Measurements from ENCODE around the gene TMEM231. TPM values are rescaled to one million over a fixed set of nuclear protein-coding genes. Genes with fewer than 3 reads are reported as not detected.

The TMEM231 gene, protein sequence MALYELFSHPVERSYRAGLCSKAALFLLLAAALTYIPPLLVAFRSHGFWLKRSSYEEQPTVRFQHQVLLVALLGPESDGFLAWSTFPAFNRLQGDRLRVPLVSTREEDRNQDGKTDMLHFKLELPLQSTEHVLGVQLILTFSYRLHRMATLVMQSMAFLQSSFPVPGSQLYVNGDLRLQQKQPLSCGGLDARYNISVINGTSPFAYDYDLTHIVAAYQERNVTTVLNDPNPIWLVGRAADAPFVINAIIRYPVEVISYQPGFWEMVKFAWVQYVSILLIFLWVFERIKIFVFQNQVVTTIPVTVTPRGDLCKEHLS
- 6.0 TPM for polyA plus RNA-seq (2013, experiment 1 of 2)
- 6.0 TPM for polyA plus RNA-seq (2013, experiment 2 of 2)

DNA sequence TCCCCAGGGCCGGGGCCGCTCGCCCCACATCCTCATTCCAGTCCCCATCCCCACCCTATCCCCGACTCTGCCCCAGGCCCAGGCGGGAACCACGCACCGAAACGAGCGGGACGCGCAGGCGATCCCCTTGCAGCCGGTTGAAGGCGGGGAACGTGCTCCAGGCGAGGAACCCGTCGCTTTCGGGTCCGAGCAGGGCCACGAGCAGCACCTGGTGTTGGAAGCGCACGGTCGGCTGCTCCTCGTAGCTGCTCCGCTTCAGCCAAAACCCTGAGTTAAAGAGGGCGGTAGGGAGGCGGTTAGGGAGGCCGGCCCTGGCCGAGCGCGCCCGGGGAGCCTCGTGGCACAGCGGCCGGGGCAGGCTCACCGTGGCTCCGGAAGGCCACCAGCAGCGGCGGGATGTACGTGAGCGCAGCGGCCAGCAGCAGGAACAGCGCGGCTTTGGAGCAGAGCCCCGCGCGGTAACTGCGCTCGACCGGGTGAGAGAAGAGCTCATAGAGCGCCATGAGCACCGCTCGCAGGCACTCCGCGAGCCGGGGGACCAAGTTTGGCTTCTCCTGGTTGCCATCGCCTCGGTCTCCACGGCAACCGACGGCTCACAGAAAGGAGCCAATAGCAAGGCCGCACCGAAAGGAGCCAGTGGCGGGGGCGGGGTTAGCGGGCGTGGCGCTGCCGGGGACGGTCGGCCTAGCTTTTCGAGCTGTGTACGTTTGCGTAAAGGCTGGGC, at the start of gene TMEM231:
TMEM231 (minus strand) TSS at position 546 of the 724 bp plus-strand sequence; CDS start at position 503, 43 bp downstream.
- Histone ChIP-seq H4K8ac (ENCODE audit: low read depth, low read length) (no peak within 1 kb of the TSS), H3K4me2 (ENCODE audit: low read length) (peak within 1 kb of the TSS; percentile 97), H3K23ac (ENCODE audit: low read length) (peak within 1 kb of the TSS; percentile 15), H3K4me3 (ENCODE audit: low read length) (peak within 1 kb of the TSS; percentile 76), H3K36me3 (ENCODE audit: control insufficient read depth, insufficient read depth, low read length) (no peaks in the 10 kb centered on the region), H3K27ac (ENCODE audit: low read depth, low read length) (peak within 1 kb of the TSS; percentile 58), H3K4ac (ENCODE audit: low read depth, low read length) (no peak within 1 kb of the TSS), H3K9ac (ENCODE audit: low read length) (peak within 1 kb of the TSS; percentile 77), H2BK15ac (replicated peaks; ENCODE audit: low read depth) (no peak within 1 kb of the TSS), H3K18ac (ENCODE audit: low read length) (no peak within 1 kb of the TSS), H3K56ac (ENCODE audit: low read length) (peak within 1 kb of the TSS; percentile 81), H3K79me2 (ENCODE audit: control insufficient read depth, insufficient read depth, low read length) (no peaks in the 10 kb centered on the region), H2AK5ac (ENCODE audit: low read length) (no peak within 1 kb of the TSS), H4K5ac (ENCODE audit: low read length) (no peak within 1 kb of the TSS), H3K79me1 (ENCODE audit: low read length) (no peaks in the 10 kb centered on the region), H2BK120ac (ENCODE audit: low read depth, low read length) (no peak within 1 kb of the TSS), H3K27me3 (ENCODE audit: insufficient read depth, low read length, poor library complexity) (no peaks in the 10 kb centered on the region), H3K4me1 (ENCODE audit: control insufficient read depth, low read depth, low read length) (no peaks in the 10 kb centered on the region), H2BK5ac (ENCODE audit: low read length) (no peak within 1 kb of the TSS)
- DNase-seq = peak; percentile 97
- WGBS (ENCODE audit: extremely low coverage, insufficient coverage, low lambda C conversion rate) = no CpG with 5 or more reads among the region's 75 CpGs

DNA sequence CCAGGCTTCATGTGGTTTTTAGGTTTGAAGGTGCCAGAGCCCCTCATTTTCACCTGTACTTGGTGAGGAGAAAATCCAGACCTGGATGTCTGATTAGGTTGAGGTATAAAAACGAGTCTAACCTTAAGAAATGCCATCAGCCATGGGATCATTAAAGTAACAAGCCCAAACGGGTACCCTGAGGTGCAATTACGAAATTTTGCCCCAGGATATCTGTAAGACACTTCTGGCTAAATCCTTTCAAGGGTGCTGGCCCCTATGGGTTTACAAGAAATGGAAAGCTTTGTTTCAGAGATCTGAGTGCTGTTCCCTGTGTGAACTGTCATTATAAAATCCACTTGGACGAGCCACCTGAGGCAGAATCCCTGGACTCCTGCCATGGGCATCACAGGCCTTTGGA, 47.2 kb upstream of the TMEM231 start:
- no peak overlapping the region for H3K4me2 ChIP-seq (ENCODE audit: low read length)
- H4K5ac ChIP-seq (ENCODE audit: low read length) = no peak overlapping the region
- no peak overlapping the region for H3K23ac ChIP-seq (ENCODE audit: low read length)
- no peak overlapping the region for H3K4ac ChIP-seq (ENCODE audit: low read depth, low read length)
- no peak overlapping the region for H2BK5ac ChIP-seq (ENCODE audit: low read length)
- no peaks in the 10 kb centered on the region for H3K27me3 ChIP-seq (ENCODE audit: insufficient read depth, low read length, poor library complexity)
- no peak overlapping the region for H3K18ac ChIP-seq (ENCODE audit: low read length)
- H3K9ac ChIP-seq (ENCODE audit: low read length) = no peak overlapping the region
- H3K36me3 ChIP-seq (ENCODE audit: control insufficient read depth, insufficient read depth, low read length) = peaks cover 9% of the 10 kb centered on the region
- H3K27ac ChIP-seq (ENCODE audit: low read depth, low read length) = no peak overlapping the region
- H3K4me1 ChIP-seq (ENCODE audit: control insufficient read depth, low read depth, low read length) = no peaks in the 10 kb centered on the region
- H3K79me2 ChIP-seq (ENCODE audit: control insufficient read depth, insufficient read depth, low read length) = no peaks in the 10 kb centered on the region
- no peak overlapping the region for H2BK120ac ChIP-seq (ENCODE audit: low read depth, low read length)
- no peak overlapping the region for H4K8ac ChIP-seq (ENCODE audit: low read depth, low read length)
- WGBS (ENCODE audit: extremely low coverage, insufficient coverage, low lambda C conversion rate) = no CpG with 5 or more reads among the region's 4 CpGs
- no peak overlapping the region for H2AK5ac ChIP-seq (ENCODE audit: low read length)
- H3K4me3 ChIP-seq (ENCODE audit: low read length) = no peak overlapping the region
- no peak for DNase-seq
- no peaks in the 10 kb centered on the region for H3K79me1 ChIP-seq (ENCODE audit: low read length)
- H3K56ac ChIP-seq (ENCODE audit: low read length) = no peak overlapping the region
- no peak overlapping the region for H2BK15ac ChIP-seq (replicated peaks; ENCODE audit: low read depth)

DNA sequence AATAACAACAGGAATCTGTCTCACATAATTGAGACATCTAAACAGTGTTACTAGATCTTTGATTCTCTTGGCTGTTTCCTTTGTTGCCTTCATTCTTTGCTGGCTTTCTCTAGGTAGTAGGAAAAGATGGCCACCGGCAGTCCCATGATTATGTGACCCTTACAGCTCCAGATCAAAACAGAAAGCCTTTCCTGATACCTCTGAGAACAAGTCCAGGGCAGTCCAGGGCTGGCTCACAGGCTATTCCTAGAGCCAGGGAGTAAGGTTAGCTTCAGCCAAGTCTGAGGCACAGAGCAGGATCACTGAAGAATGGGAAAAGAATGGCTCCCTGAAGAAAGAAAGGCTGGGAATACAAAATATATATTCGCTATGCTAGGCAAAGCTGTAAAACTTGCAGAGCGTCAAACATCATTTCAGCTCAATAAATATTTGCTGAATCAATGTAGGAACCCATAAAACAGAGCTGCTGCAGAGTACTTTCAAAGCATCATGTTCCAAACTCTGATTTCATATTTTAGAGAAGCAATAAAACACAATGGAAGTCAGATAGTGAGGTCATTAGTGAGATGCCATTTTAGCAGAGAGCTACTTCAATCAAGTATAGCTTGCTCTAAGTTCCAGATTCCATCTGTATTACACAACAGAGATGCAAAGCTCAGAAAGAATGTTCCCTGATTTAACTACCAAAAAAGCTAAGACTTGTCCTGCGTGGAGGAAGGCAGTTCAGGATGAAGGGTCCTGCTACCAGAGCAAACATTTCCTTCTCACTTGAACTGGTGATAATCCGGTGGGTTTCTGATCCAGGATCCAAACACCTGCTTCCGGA, 43.6 kb upstream of the TMEM231 start:
- WGBS (ENCODE audit: extremely low coverage, insufficient coverage, low lambda C conversion rate) = no CpG with 5 or more reads among the region's 6 CpGs
- Histone ChIP-seq H3K4ac (ENCODE audit: low read depth, low read length) (no peak overlapping the region), H3K4me3 (ENCODE audit: low read length) (no peak overlapping the region), H3K4me1 (ENCODE audit: control insufficient read depth, low read depth, low read length) (no peaks in the 10 kb centered on the region), H2BK5ac (ENCODE audit: low read length) (no peak overlapping the region), H4K5ac (ENCODE audit: low read length) (no peak overlapping the region), H3K27me3 (ENCODE audit: insufficient read depth, low read length, poor library complexity) (no peaks in the 10 kb centered on the region), H3K9ac (ENCODE audit: low read length) (no peak overlapping the region), H3K23ac (ENCODE audit: low read length) (no peak overlapping the region), H2BK120ac (ENCODE audit: low read depth, low read length) (no peak overlapping the region), H3K79me2 (ENCODE audit: control insufficient read depth, insufficient read depth, low read length) (no peaks in the 10 kb centered on the region), H3K56ac (ENCODE audit: low read length) (no peak overlapping the region), H3K36me3 (ENCODE audit: control insufficient read depth, insufficient read depth, low read length) (peaks cover 11% of the 10 kb centered on the region), H4K8ac (ENCODE audit: low read depth, low read length) (no peak overlapping the region), H2AK5ac (ENCODE audit: low read length) (no peak overlapping the region), H3K4me2 (ENCODE audit: low read length) (no peak overlapping the region), H3K27ac (ENCODE audit: low read depth, low read length) (no peak overlapping the region), H2BK15ac (replicated peaks; ENCODE audit: low read depth) (no peak overlapping the region), H3K18ac (ENCODE audit: low read length) (no peak overlapping the region), H3K79me1 (ENCODE audit: low read length) (no peaks in the 10 kb centered on the region)
- DNase-seq = no peak

DNA sequence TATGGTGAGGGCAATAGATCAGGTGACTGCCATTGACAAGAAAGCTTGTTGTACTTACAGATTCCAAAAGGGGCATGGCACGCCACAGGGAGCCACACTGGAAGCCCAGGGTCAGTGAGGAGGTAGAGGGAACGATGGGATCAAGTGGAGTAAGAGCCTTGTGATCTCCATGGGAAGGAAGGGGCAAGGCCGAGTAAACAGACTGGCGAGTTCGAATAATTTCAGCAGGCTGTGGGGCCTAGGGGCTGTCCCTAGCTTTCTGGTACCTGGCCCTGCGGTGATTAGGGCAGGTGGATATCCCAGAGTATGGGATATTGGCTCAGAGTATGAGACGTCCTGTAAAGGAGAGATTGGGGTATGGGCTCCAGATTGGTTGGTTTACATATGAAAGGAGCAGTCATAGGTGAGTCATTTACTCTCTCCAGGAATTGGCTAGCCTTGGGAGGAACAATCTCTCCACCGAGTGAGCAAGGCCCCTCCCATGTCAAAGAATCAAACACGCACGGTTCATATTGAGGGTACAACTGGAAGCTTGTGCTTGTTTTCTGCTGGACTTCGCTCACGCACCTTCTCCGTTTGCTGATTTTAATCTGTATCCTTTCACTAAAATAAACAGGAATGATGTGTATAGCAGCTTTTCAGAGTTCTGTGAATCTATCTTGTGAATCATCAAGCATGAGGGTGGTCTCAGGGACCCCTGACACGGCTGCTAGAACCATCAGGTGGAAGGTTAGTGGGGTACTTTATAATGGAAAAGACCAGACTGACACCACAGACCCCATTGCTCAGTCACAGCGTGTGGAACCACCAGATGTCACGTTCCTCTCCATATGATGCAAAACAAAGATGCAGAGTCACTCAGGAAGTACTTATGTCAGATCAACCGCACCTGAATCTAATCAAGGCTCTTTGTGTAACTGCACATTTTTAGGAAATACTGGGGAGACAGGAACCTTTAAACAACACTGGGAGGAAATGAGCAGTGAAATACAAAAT, 38.1 kb upstream of the TMEM231 start:
- H3K18ac ChIP-seq (ENCODE audit: low read length) = no peak overlapping the region
- H3K23ac ChIP-seq (ENCODE audit: low read length) = no peak overlapping the region
- no peak overlapping the region for H3K27ac ChIP-seq (ENCODE audit: low read depth, low read length)
- peak; percentile 88 for DNase-seq
- H3K56ac ChIP-seq (ENCODE audit: low read length) = peak overlapping the region; percentile 28
- no peak overlapping the region for H3K4me2 ChIP-seq (ENCODE audit: low read length)
- H3K9ac ChIP-seq (ENCODE audit: low read length) = no peak overlapping the region
- no peak overlapping the region for H2AK5ac ChIP-seq (ENCODE audit: low read length)
- H4K8ac ChIP-seq (ENCODE audit: low read depth, low read length) = no peak overlapping the region
- peaks cover 5% of the 10 kb centered on the region for H3K4me1 ChIP-seq (ENCODE audit: control insufficient read depth, low read depth, low read length)
- no peak overlapping the region for H4K5ac ChIP-seq (ENCODE audit: low read length)
- H3K79me1 ChIP-seq (ENCODE audit: low read length) = no peaks in the 10 kb centered on the region
- H3K4ac ChIP-seq (ENCODE audit: low read depth, low read length) = no peak overlapping the region
- H3K27me3 ChIP-seq (ENCODE audit: insufficient read depth, low read length, poor library complexity) = no peaks in the 10 kb centered on the region
- whole genome bisulfite sequencing (ENCODE audit: extremely low coverage, insufficient coverage, low lambda C conversion rate) = no CpG with 5 or more reads among the region's 17 CpGs
- H2BK5ac ChIP-seq (ENCODE audit: low read length) = no peak overlapping the region
- H3K79me2 ChIP-seq (ENCODE audit: control insufficient read depth, insufficient read depth, low read length) = no peaks in the 10 kb centered on the region
- H3K36me3 ChIP-seq (ENCODE audit: control insufficient read depth, insufficient read depth, low read length) = peaks cover 1% of the 10 kb centered on the region
- peak overlapping the region; percentile 74 for H2BK120ac ChIP-seq (ENCODE audit: low read depth, low read length)
- no peak overlapping the region for H2BK15ac ChIP-seq (replicated peaks; ENCODE audit: low read depth)
- no peak overlapping the region for H3K4me3 ChIP-seq (ENCODE audit: low read length)

DNA sequence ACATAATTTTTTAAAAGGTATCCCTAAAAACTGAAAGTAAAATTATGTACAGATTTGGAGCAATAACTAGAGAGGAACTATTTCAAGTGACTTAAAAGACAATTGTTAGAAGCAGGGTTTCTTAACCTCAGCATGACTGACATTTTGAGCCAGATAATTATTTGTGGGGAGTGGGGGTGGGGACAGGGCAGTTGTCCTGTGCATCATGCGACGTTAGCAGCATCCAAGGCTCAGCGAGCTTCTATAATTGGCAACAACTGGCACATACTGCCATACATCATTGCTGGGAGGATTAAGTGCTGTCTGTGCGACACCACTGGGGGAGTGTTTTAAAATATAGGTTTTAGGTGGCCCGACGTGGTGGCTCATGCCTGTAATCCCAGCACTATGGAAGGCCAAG, 37.3 kb upstream of the TMEM231 start:
- H3K27me3 ChIP-seq (ENCODE audit: insufficient read depth, low read length, poor library complexity) = no peaks in the 10 kb centered on the region
- H3K27ac ChIP-seq (ENCODE audit: low read depth, low read length) = no peak overlapping the region
- no peak overlapping the region for H4K8ac ChIP-seq (ENCODE audit: low read depth, low read length)
- H2BK120ac ChIP-seq (ENCODE audit: low read depth, low read length) = no peak overlapping the region
- H3K4me3 ChIP-seq (ENCODE audit: low read length) = no peak overlapping the region
- WGBS (ENCODE audit: extremely low coverage, insufficient coverage, low lambda C conversion rate) = no CpG with 5 or more reads among the region's 6 CpGs
- no peak overlapping the region for H3K4ac ChIP-seq (ENCODE audit: low read depth, low read length)
- no peak overlapping the region for H3K56ac ChIP-seq (ENCODE audit: low read length)
- H2BK5ac ChIP-seq (ENCODE audit: low read length) = no peak overlapping the region
- no peaks in the 10 kb centered on the region for H3K79me2 ChIP-seq (ENCODE audit: control insufficient read depth, insufficient read depth, low read length)
- no peak overlapping the region for H3K18ac ChIP-seq (ENCODE audit: low read length)
- no peak overlapping the region for H3K23ac ChIP-seq (ENCODE audit: low read length)
- DNase-seq = no peak
- peaks cover 5% of the 10 kb centered on the region for H3K4me1 ChIP-seq (ENCODE audit: control insufficient read depth, low read depth, low read length)
- H4K5ac ChIP-seq (ENCODE audit: low read length) = no peak overlapping the region
- no peak overlapping the region for H2BK15ac ChIP-seq (replicated peaks; ENCODE audit: low read depth)
- H3K4me2 ChIP-seq (ENCODE audit: low read length) = no peak overlapping the region
- no peak overlapping the region for H3K9ac ChIP-seq (ENCODE audit: low read length)
- H2AK5ac ChIP-seq (ENCODE audit: low read length) = no peak overlapping the region
- peaks cover 1% of the 10 kb centered on the region for H3K36me3 ChIP-seq (ENCODE audit: control insufficient read depth, insufficient read depth, low read length)
- no peaks in the 10 kb centered on the region for H3K79me1 ChIP-seq (ENCODE audit: low read length)

All from mesendoderm (in vitro differentiated cells).